Esophagus (tissue), 2 donors: ENCODE results near the gene CTAGE9. TPM values are rescaled to one million over a fixed set of nuclear protein-coding genes. Genes with fewer than 3 reads are reported as not detected.
"Not testable (repeated sequence)": the region's sequence is repeated elsewhere in the genome, so short reads cannot be mapped to it uniquely, and the experiment has no call there.

ENCODE experiments used
- H3K27ac ChIP-seq, 2 donors: one replicate each; pipeline ENCODE4 v1.5.1; 2013; ENCODE audit warnings: low read depth in 2 of 2, mild to moderate bottlenecking in 2 of 2, inconsistent platforms in 1 of 2, low read length in 1 of 2, moderate library complexity in 1 of 2
- H3K27me3 ChIP-seq, 2 donors: one replicate each; pipeline ENCODE4 v1.6.1; 2013; ENCODE audit warnings: low read length in 2 of 2, control low read depth in 1 of 2, mild to moderate bottlenecking in 1 of 2; ENCODE audit not compliant: insufficient read depth in 2 of 2, control insufficient read depth in 1 of 2
- H3K36me3 ChIP-seq, 2 donors: one replicate each; pipeline ENCODE4 v1.6.1; 2013; ENCODE audit warnings: low read length in 1 of 2; ENCODE audit not compliant: control insufficient read depth in 2 of 2, insufficient read depth in 2 of 2
- H3K4me1 ChIP-seq, 2 donors: one replicate each; pipeline ENCODE4 v1.6.1; 2013; ENCODE audit warnings: low read length in 1 of 2; ENCODE audit not compliant: control insufficient read depth in 2 of 2, insufficient read depth in 2 of 2
- H3K4me3 ChIP-seq, 2 donors: one replicate each; pipeline ENCODE4 v1.5.1; 2013; ENCODE audit warnings: low read length in 2 of 2, mild to moderate bottlenecking in 2 of 2, low read depth in 1 of 2, moderate library complexity in 1 of 2
- H3K9me3 ChIP-seq, 2 donors: one replicate each; pipeline ENCODE4 v1.6.1; 2013; ENCODE audit warnings: mild to moderate bottlenecking in 2 of 2, low read depth in 1 of 2, low read length in 1 of 2, moderate library complexity in 1 of 2; ENCODE audit not compliant: control insufficient read depth in 2 of 2, insufficient read depth in 1 of 2
- WGBS, 2 donors: extraction: QIAGEN DNeasy Blood & Tissue Kit; methylation state at CpG; one replicate each; pipeline ENCODE4 v1.1.7; 2013; 5-methylcytosine and 5-hydroxymethylcytosine counted together
- polyA plus RNA-seq, 2 donors: library from polyadenylated mRNA; stranded (reverse); fragments of 200-250 nt; gene quantifications; one replicate each; pipeline ENCODE4 v1.2.3, GENCODE V29; 2013
- donor health status: healthy with polysubstance abuse.
- donor health status: Bipolar disorder and iron deficiency.

The CTAGE9 gene
- polyA plus RNA-seq, 2 donors: not detected

DNA sequence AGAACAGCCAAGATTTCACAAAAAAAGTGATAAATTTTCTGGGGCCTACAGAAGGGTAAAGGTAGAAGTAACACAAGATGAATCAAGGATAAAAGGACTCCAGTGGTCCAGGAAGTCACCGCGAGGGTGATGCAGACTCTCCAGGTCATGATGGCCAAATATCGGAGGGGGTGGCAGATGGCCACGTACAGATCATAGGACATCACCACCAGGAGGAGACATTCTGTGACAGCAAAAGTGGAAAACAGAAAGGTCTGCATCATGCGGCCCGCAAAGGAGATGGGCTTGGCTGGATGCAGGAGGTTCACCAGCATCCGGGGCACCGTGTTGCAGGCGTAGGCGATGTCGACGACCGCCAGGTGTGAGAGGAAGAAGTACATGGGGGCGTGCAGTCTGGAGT lies 10.0 kb downstream of the CTAGE9 start:
- not testable (repeated sequence) for H3K4me3 ChIP-seq, H3K9me3 ChIP-seq, H3K4me1 ChIP-seq, H3K36me3 ChIP-seq, H3K27me3 ChIP-seq, H3K27ac ChIP-seq
- WGBS, 2 donors: no CpG with 5 or more reads among the region's 14 CpGs

DNA sequence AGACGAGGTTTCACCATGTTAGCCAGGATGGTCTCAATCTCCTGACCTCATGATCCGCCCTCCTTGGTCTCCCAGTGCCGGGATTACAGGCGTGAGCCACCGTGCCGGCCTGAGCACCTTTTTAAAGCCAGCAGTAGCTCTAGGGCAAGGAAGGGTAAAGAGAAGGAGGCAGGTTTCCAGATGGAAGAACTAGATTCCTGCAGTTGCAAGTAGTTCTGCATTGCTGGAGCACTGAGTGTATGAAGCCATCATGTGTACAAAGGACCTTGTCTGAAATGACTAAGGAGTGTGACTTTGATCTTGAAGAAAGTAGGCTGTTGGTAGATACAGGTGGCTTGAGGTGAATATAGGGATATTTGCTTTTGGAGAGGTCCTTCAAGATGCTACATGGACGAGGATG lies 13.9 kb downstream of the CTAGE9 start:
- Histone ChIP-seq H3K27ac (no peak overlapping the region), H3K27me3 (no peaks in the 10 kb centered on the region), H3K36me3 (no peaks in the 10 kb centered on the region), H3K9me3 (no peaks in the 10 kb centered on the region), H3K4me3 (no peak overlapping the region), H3K4me1 (no peaks in the 10 kb centered on the region)
- WGBS, 2 donors: 85 to 89% methylated on average over 7 of the region's 7 CpGs

DNA sequence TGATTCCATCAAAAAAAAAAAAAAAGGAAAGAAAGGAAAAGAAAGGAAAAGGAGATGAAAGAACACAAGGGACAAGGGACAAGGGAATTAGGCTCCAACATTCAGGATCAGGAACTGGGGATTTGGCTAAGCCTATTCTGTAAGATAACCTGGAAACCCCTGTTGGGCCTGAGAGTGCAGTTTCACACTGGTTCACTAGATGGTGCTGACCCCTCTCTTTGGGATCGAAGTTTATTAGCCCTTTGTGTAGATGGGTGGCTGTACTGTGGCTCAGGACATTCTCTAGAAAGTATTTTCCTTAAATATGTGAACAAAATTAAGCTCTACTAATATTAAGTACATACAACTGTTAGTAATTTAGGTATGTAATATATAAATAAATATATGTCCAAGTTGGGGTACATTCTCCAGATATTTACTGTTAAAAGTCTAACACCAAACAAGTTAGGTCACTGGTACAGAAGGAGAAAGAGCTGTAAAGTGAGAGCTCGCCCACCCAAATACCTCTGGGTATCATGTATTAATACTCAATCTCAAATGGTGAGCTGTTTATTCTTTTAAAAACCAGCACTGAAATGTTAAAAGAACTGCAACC lies 15.9 kb downstream of the CTAGE9 start:
- WGBS, 2 donors: 42 to 48% methylated on average over 2 of the region's 2 CpGs
- Histone ChIP-seq H3K9me3 (no peaks in the 10 kb centered on the region), H3K4me1 (no peaks in the 10 kb centered on the region), H3K36me3 (no peaks in the 10 kb centered on the region), H3K4me3 (no peak overlapping the region), H3K27ac (no peak overlapping the region), H3K27me3 (no peaks in the 10 kb centered on the region)

DNA sequence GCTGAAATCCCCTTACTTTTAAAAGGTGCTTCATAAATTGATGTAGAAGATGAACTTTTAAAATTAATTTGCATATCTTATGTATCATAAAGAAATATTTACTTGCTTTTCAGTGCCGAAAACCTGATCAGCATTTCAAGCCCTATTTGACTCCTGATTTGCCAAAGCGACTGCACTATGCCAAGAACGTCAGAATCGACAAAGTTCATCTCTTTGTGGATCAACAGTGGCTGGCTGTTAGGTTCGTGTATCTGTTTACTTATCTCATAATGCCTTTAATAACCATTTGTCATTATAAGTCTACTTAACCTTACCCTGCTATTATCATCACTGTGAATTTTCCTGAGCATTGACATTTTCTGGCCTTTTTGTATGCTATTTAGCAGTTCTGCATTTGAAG lies 17.4 kb downstream of the CTAGE9 start:
- no peak overlapping the region for H3K4me3 ChIP-seq
- H3K27ac ChIP-seq: no peak overlapping the region
- H3K9me3 ChIP-seq: no peaks in the 10 kb centered on the region
- H3K27me3 ChIP-seq: no peaks in the 10 kb centered on the region
- no peaks in the 10 kb centered on the region for H3K4me1 ChIP-seq
- no peaks in the 10 kb centered on the region for H3K36me3 ChIP-seq
- 84% methylated on average over 5 of the region's 5 CpGs for WGBS, 2 donors

DNA sequence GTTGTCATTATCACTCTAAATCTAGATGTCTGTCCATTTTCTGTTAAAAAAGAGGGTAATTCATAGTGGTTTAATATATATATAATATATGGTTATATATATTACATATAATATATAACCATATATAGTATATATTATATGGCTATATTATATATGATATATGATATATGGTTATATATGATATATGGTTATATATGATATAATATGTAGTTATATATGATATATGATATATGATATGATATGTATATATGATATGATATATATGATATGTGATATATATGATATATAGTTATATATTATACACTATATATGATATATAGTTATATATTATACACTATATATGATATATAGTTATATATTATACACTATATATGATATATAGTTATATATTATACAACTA lies 18.2 kb downstream of the CTAGE9 start:
- H3K9me3 ChIP-seq: no peaks in the 10 kb centered on the region
- H3K36me3 ChIP-seq: no peaks in the 10 kb centered on the region
- H3K4me3 ChIP-seq: no peak overlapping the region
- no peak overlapping the region for H3K27ac ChIP-seq
- no peaks in the 10 kb centered on the region for H3K27me3 ChIP-seq
- no peaks in the 10 kb centered on the region for H3K4me1 ChIP-seq

DNA sequence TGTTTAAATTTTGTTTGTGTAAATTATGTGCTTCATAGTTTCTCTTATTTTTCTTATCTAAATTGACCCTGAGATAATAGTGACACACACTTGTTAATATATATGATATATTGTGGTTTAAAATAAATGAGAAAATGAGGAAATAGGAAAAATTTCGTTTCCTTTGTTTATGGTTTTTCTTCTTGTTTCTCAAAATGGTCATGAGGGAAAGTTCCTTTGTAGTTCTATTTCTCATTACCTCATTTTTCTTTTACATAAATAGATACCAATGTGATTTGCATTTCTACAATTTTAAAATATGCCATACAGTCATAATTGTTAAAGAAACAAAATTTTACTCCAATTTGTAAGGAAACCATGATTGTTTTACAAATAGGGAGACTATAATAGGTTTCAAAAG lies 18.8 kb downstream of the CTAGE9 start:
- Histone ChIP-seq H3K4me3 (no peak overlapping the region), H3K36me3 (no peaks in the 10 kb centered on the region), H3K27ac (no peak overlapping the region), H3K4me1 (no peaks in the 10 kb centered on the region), H3K9me3 (no peaks in the 10 kb centered on the region), H3K27me3 (no peaks in the 10 kb centered on the region)
- WGBS, 2 donors: 36 to 42% methylated on average over 1 of the region's 1 CpG

DNA sequence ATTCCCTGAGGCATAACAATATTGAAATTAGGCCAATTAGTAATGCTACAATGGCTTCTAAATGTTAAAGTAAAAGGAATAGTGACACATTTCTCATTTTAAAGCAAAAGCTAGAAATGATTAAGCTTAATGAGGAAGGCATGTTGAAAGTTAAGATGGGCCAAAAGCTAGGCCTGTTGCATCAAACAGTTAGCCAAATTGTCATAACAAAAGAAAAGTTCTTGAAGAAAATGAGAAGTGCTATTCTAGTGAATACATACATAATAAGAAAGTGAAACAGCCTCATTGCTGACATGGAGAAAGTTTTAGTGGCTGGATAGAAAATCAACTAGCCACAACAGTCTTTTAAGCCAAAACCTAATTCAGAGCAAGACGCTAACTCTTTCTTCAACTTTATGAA lies 22.5 kb downstream of the CTAGE9 start:
- Histone ChIP-seq H3K27me3 (no peaks in the 10 kb centered on the region), H3K27ac (no peak overlapping the region), H3K36me3 (no peaks in the 10 kb centered on the region)

DNA sequence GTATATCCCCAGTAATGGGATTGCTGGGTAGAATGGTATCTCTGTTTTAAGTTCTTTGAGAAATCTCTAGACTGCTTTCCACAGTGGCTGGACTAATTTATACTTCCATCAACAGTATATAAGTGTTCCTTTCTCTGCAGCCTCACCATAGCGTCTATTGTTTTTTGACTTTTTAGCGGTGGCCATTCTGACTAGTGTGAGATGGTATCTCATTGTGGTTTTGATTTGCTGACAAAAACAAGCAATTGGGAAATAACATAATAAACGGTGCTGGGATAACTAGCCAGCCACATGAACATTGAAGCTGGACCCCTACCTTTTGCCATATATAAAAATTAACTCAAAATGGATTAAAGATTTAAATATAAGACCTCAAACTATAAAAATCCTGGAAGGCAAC lies 23.8 kb downstream of the CTAGE9 start:
- H3K9me3 ChIP-seq: no peaks in the 10 kb centered on the region
- 85 to 87% methylated on average over 3 of the region's 3 CpGs for WGBS, 2 donors
- no peak overlapping the region for H3K27ac ChIP-seq
- H3K4me3 ChIP-seq: no peak overlapping the region
- no peaks in the 10 kb centered on the region for H3K27me3 ChIP-seq
- no peaks in the 10 kb centered on the region for H3K4me1 ChIP-seq
- no peaks in the 10 kb centered on the region for H3K36me3 ChIP-seq

More for the DNA sequence above, 22.5 kb downstream of the CTAGE9 start:
- Histone ChIP-seq H3K9me3 (no peaks in the 10 kb centered on the region), H3K4me1 (no peaks in the 10 kb centered on the region), H3K4me3 (no peak overlapping the region)
- 79 to 86% methylated on average over 1 of the region's 1 CpG for WGBS, 2 donors

DNA sequence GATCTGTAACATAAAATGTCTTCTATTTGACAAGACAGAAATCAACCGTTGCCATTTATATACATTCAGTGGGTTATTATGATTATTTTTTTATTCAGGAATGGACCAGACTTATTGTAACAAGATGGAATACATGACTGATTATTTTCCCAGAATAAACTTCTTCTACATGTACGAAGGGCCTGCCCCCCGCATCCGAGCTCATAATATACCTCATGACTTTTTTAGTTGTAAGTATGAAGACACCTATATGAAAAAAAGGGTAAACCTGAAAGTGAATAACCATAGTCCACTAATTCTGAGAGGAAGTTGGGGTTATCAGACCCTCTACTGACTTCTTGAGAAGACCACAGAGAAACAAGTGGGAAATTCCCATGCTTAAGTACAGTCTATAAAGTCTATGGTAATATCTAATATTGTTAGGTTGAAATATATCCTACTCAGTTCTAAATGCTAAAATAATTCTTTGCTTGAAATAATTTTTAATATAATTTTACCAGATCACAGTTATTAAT lies 25.5 kb downstream of the CTAGE9 start:
- no peaks in the 10 kb centered on the region for H3K9me3 ChIP-seq
- no peak overlapping the region for H3K4me3 ChIP-seq
- no peaks in the 10 kb centered on the region for H3K4me1 ChIP-seq
- H3K36me3 ChIP-seq: no peaks in the 10 kb centered on the region
- no peaks in the 10 kb centered on the region for H3K27me3 ChIP-seq
- WGBS, 2 donors: 85 to 93% methylated on average over 4 of the region's 4 CpGs
- no peak overlapping the region for H3K27ac ChIP-seq

DNA sequence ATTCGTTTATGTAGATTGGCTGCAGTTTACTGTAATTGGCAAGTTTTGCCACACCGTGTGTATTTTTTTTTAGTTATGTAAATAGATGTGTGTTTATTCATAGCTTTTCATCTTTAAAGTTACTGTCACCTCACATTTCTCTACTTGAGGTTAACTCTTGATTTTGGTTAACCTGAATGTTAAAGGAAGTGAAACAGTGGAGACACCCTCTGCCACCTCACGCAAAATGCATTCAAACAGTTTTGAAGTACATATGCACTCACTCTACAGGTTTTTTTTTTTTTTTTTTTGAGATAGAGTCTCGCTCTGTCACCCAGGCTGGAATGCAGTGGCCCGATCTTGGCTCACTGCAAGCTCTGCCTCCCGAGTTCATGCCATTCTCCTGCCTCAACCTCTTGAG lies 27.3 kb downstream of the CTAGE9 start:
- WGBS, 2 donors: 60 to 72% methylated on average over 6 of the region's 6 CpGs

More for the DNA sequence above, 27.3 kb downstream of the CTAGE9 start:
- Histone ChIP-seq H3K27ac (no peak overlapping the region), H3K27me3 (no peaks in the 10 kb centered on the region), H3K9me3 (no peaks in the 10 kb centered on the region), H3K36me3 (no peaks in the 10 kb centered on the region), H3K4me1 (no peaks in the 10 kb centered on the region), H3K4me3 (no peak overlapping the region)
